Measurements from ENCODE around the gene SNX9. TPM values are rescaled to one million over a fixed set of nuclear protein-coding genes. Genes with fewer than 3 reads are reported as not detected.

SNX9 gene
- total and polyA plus RNA-seq, 7 donors: 42.6 to 72.6 (median 63.0) TPM

- Histone ChIP-seq H3K27me3 (no peaks in the 10 kb centered on the region), H3K4me3 (no peak overlapping the region), H3K4me1 (no peaks in the 10 kb centered on the region), H3K36me3 (no peaks in the 10 kb centered on the region), H3K27ac (no peak overlapping the region), H3K9me3 (peaks cover 0 to 3% (median 0%) of the 10 kb centered on the region in 4 donors)
- no peak for DNase-seq
- 91 to 92% methylated on average over 11 of the region's 11 CpGs for WGBS, 2 donors
- TF ChIP-seq POLR2A (IDR thresholded peaks at IDR 0.05) (no peak), CTCF (IDR thresholded peaks at IDR 0.05) (no peak), POLR2AphosphoS5 (IDR thresholded peaks at IDR 0.05) (no peak), EP300 (IDR thresholded peaks at IDR 0.05) (no peak)
- intact Hi-C loops (cut with DNase I): no loop called here
Observed at GRCh38 chr6:157804448-157805327, 18.4 kb upstream of the SNX9 start.

DNA sequence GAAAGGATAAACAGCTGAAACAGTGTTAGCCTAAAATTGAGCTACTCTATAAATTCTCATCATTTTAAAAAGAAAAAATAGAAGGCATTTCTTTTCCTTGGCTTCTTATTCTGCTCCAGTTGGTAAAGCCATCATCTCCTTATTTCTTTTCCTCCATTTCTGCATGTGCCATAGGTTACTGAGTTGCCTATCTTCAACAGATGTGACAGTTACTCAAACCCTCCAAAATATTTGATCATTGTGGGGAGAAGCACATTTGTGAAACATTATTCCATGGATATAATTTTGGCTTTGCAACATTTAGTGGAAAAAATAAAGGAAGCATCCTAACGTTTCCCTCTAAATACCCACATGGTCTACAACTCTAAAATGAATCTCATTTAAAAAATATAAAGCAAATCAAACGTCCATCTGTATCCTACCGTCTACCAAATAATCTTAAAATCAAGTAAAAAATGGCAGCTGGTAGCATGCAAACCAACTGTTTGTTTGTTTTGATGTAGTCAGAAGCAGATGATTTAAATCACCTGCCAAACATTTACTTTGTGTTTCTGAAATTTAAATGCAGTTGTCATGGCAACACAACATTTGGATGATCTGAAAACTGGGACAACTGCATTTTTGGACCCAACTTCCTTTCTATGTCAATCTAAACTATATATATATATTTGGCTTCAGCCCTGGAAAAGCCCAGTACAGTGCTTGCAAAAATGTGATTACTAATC, 16.8 kb upstream of the SNX9 start:
- WGBS, 2 donors: 73 to 79% methylated on average over 3 of the region's 3 CpGs
- Histone ChIP-seq H3K9me3 (peaks cover 0 to 3% (median 0%) of the 10 kb centered on the region in 4 donors), H3K4me3 (no peak overlapping the region), H3K27me3 (no peaks in the 10 kb centered on the region), H3K36me3 (no peaks in the 10 kb centered on the region), H3K4me1 (no peaks in the 10 kb centered on the region), H3K27ac (no peak overlapping the region)
- intact Hi-C loops (cut with DNase I): no loop called here
- TF ChIP-seq POLR2A (IDR thresholded peaks at IDR 0.05) (no peak), EP300 (IDR thresholded peaks at IDR 0.05) (no peak), POLR2AphosphoS5 (IDR thresholded peaks at IDR 0.05) (no peak), CTCF (IDR thresholded peaks at IDR 0.05) (no peak)
- no peak for DNase-seq

- Histone ChIP-seq H3K27ac (no peak overlapping the region), H3K9me3 (peaks cover 0 to 3% (median 0%) of the 10 kb centered on the region in 4 donors), H3K36me3 (no peaks in the 10 kb centered on the region), H3K27me3 (no peaks in the 10 kb centered on the region), H3K4me3 (no peak overlapping the region), H3K4me1 (no peaks in the 10 kb centered on the region)
- intact Hi-C loops (cut with DNase I): no loop called here
- WGBS, 2 donors: 95 to 97% methylated on average over 3 of the region's 3 CpGs
- TF ChIP-seq POLR2A (IDR thresholded peaks at IDR 0.05) (no peak), CTCF (IDR thresholded peaks at IDR 0.05) (no peak), EP300 (IDR thresholded peaks at IDR 0.05) (no peak), POLR2AphosphoS5 (IDR thresholded peaks at IDR 0.05) (no peak)
- no peak for DNase-seq
Observed at GRCh38 chr6:157806856-157807215, 16.2 kb upstream of the SNX9 start.

DNA sequence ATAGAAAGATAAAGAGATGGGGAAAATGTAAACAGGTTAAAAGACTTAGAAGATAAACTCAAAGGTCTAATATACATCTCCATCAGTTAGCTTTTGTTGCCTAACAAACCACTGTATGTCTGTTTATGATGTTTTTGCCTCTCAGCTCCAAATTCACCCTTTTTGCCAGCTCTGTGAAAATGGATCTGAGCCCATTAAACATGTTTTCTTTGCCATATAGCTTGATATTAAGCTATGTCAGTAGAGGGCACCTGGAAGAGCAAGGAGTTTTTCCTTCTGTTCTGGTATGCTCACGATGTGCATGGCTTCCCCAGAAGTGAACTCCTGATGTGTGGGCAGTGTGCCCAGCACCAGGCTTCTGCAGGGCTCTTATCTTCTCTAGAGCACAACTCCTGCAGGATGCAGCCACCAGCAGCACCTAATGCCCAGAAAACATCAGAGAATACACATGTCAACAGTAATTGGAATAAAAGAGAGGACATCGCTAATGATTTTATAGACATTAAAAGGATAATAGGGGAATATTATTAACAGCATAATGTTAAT, 14.6 kb upstream of the SNX9 start:
- intact Hi-C loops (cut with DNase I): no loop called here
- peaks cover 0 to 3% (median 0%) of the 10 kb centered on the region in 4 donors for H3K9me3 ChIP-seq
- peaks cover 0 to 8% (median 8%) of the 10 kb centered on the region in 4 donors for H3K4me1 ChIP-seq
- TF ChIP-seq CTCF (IDR thresholded peaks at IDR 0.05) (no peak), POLR2A (IDR thresholded peaks at IDR 0.05) (no peak), EP300 (IDR thresholded peaks at IDR 0.05) (no peak), POLR2AphosphoS5 (IDR thresholded peaks at IDR 0.05) (no peak)
- no peak overlapping the region for H3K4me3 ChIP-seq
- WGBS, 2 donors: 89 to 96% methylated on average over 2 of the region's 2 CpGs
- no peak overlapping the region for H3K27ac ChIP-seq
- DNase-seq: no peak
- H3K27me3 ChIP-seq: no peaks in the 10 kb centered on the region
- no peaks in the 10 kb centered on the region for H3K36me3 ChIP-seq
